ENCODE results near the gene MXRA8.

Gene MXRA8

DNA sequence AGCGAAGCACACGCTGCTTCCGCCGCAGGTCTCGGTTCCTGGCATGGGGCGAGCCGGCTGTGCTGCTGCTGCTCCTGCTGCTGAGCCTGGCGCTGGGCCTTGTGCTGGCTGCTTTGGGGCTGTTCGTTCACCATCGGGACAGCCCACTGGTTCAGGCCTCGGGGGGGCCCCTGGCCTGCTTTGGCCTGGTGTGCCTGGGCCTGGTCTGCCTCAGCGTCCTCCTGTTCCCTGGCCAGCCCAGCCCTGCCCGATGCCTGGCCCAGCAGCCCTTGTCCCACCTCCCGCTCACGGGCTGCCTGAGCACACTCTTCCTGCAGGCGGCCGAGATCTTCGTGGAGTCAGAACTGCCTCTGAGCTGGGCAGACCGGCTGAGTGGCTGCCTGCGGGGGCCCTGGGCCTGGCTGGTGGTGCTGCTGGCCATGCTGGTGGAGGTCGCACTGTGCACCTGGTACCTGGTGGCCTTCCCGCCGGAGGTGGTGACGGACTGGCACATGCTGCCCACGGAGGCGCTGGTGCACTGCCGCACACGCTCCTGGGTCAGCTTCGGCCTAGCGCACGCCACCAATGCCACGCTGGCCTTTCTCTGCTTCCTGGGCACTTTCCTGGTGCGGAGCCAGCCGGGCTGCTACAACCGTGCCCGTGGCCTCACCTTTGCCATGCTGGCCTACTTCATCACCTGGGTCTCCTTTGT is 24.7 kb downstream of the MXRA8 start:
- no peak for DNase-seq

DNA sequence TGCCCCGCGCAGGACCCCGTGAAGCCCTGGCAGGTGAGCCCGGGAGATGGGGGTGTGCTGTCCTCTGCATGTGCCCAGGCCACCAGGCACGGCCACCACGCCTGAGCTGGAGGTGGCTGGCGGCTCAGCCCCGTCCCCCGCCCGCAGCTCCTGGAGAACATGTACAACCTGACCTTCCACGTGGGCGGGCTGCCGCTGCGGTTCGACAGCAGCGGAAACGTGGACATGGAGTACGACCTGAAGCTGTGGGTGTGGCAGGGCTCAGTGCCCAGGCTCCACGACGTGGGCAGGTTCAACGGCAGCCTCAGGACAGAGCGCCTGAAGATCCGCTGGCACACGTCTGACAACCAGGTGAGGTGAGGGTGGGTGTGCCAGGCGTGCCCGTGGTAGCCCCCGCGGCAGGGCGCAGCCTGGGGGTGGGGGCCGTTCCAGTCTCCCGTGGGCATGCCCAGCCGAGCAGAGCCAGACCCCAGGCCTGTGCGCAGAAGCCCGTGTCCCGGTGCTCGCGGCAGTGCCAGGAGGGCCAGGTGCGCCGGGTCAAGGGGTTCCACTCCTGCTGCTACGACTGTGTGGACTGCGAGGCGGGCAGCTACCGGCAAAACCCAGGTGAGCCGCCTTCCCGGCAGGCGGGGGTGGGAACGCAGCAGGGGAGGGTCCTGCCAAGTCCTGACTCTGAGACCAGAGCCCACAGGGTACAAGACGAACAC is 25.4 kb downstream of the MXRA8 start:
- DNase-seq, result no peak

DNA sequence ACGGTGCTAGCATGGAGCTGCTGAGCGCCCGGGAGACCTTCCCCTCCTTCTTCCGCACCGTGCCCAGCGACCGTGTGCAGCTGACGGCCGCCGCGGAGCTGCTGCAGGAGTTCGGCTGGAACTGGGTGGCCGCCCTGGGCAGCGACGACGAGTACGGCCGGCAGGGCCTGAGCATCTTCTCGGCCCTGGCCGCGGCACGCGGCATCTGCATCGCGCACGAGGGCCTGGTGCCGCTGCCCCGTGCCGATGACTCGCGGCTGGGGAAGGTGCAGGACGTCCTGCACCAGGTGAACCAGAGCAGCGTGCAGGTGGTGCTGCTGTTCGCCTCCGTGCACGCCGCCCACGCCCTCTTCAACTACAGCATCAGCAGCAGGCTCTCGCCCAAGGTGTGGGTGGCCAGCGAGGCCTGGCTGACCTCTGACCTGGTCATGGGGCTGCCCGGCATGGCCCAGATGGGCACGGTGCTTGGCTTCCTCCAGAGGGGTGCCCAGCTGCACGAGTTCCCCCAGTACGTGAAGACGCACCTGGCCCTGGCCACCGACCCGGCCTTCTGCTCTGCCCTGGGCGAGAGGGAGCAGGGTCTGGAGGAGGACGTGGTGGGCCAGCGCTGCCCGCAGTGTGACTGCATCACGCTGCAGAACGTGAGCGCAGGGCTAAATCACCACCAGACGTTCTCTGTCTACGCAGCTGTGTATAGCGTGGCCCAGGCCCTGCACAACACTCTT is 26.2 kb downstream of the MXRA8 start:
- DNase-seq, result no peak

DNA sequence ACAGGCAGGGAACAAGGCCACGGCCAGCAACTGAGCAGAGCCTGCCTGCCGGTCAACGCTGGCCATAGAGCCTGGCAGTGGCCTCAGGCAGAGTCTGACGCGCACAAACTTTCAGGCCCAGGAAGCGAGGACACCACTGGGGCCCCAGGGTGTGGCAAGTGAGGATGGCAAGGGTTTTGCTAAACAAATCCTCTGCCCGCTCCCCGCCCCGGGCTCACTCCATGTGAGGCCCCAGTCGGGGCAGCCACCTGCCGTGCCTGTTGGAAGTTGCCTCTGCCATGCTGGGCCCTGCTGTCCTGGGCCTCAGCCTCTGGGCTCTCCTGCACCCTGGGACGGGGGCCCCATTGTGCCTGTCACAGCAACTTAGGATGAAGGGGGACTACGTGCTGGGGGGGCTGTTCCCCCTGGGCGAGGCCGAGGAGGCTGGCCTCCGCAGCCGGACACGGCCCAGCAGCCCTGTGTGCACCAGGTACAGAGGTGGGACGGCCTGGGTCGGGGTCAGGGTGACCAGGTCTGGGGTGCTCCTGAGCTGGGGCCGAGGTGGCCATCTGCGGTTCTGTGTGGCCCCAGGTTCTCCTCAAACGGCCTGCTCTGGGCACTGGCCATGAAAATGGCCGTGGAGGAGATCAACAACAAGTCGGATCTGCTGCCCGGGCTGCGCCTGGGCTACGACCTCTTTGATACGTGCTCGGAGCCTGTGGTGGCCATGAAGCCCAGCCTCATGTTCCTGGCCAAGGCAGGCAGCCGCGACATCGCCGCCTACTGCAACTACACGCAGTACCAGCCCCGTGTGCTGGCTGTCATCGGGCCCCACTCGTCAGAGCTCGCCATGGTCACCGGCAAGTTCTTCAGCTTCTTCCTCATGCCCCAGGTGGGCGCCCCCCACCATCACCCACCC is 27.0 kb downstream of the MXRA8 start, which contains the start of gene TAS1R3:
Gene TAS1R3 (plus strand): TSS at position 213 of the 898 bp plus-strand sequence. CDS start 66 bp downstream, at position 279.
- DNase-seq, result no peak

DNA sequence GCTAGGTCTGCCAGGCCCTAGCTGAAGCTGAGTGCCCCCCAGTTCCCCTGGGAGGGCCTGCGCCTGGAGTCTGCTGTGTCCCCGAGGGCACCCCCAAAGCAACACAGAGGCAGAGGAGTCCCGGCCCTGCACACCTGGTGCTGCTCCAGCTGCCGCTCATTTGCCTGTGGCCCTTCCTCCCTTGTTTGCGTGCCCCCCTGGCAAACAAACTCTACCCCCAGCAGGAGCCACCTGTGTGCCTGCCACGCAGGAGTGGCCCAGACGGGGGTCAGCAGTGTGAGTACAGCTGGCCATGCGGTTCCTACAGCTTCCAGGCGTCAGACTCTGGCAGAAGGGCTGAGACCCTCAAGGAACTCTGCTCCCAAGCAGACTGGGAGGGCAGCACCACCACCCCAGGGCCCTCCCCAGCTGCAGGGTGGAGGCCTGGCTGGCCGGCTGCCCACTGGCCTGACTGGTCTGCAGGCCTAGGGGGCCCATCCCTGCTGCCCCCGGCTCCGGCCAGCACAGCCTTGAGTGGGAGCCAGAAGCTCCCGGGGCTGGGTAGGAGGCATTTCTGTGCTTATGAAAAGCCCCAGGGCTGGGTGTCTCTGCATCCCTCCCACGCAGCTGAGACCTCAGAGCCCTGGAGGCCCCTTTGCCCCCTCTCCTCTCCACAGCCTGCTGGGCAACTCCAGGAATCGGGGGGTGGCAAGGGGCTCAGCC is 27.8 kb downstream of the MXRA8 start:
- DNase-seq, result no peak

DNA sequence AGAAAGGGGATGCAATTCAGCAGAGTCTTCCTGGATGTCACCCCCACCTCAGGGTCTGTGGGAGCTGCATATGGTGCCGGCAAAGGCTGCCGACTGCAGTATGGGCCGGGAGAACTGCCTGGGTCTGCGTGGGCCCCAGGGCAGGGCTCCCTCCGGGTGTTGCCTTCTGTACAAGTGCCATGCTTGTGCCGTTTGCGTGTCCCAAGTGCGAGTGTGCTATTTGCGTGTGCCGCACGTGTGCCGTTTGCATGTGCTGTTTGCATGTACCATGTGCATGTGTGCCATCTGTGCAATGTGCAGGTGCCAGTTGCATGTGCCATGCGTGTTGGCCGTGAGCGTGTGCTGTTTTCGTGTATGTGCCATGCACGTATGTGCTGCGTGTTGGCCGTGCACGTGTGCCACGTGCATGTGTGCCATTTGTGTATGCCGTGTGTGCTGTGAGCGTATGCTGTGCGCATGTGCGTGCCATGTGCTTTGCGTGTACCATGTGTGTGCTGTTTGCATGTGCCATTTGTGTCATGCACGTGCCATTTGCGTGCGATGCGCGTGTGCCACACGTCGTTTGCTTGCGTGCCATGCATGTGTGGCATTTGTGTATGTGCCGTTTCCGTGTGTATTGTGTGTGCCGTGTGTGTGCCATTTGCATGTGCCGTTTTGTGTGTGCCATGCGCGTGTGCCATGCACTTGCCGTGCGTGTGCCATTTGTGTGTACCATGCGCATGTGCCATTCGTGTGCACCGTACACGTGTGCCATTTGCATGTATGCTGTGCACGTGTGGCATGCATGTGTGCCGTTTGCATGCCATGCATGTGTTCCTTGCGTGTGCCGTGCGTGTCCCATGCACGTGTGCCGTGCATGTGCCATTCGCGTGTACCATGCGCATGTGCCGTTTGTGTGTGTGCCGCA is 28.8 kb downstream of the MXRA8 start:
- no peak for DNase-seq

DNA sequence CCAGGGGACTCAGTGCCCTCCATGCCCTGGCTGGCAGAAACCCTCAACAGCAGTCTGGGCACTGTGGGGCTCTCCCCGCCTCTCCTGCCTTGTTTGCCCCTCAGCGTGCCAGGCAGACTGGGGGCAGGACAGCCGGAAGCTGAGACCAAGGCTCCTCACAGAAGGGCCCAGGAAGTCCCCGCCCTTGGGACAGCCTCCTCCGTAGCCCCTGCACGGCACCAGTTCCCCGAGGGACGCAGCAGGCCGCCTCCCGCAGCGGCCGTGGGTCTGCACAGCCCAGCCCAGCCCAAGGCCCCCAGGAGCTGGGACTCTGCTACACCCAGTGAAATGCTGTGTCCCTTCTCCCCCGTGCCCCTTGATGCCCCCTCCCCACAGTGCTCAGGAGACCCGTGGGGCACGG is 30.1 kb downstream of the MXRA8 start:
- no peak for DNase-seq

DNA sequence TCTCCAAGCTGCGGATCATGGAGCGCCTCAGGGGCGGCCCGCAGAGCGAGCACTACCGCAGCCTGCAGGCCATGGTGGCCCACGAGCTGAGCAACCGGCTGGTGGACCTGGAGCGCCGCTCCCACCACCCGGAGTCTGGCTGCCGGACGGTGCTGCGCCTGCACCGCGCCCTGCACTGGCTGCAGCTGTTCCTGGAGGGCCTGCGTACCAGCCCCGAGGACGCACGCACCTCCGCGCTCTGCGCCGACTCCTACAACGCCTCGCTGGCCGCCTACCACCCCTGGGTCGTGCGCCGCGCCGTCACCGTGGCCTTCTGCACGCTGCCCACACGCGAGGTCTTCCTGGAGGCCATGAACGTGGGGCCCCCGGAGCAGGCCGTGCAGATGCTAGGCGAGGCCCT is 31.1 kb downstream of the MXRA8 start:
- DNase-seq, result no peak

DNA sequence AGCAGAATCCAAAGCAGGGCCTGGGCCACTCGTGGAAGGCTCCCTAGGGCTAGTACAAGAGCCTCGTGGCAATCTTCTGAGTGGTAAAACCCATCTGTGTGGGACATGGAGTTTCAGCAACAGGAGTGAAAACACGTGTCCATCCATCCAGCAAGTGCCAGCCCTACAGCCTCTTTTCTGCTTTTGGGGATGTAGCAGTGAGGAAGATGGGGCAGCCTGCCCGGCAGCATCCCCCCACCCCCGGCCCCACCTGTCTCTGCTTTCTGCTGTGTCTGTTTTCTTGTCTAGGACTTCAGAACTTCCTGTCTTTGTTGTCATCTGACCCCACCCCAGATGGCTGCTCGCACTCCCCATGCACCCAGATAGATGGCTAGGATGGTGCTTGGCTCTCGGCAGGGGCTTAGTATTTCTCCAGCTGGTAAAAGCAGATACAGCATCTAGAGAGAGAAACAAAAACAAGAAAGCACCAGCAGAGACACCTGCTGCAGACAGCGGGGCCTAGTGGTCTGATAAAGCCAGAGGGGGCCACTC is 32.2 kb downstream of the MXRA8 start:
- DNase-seq, result no peak

DNA sequence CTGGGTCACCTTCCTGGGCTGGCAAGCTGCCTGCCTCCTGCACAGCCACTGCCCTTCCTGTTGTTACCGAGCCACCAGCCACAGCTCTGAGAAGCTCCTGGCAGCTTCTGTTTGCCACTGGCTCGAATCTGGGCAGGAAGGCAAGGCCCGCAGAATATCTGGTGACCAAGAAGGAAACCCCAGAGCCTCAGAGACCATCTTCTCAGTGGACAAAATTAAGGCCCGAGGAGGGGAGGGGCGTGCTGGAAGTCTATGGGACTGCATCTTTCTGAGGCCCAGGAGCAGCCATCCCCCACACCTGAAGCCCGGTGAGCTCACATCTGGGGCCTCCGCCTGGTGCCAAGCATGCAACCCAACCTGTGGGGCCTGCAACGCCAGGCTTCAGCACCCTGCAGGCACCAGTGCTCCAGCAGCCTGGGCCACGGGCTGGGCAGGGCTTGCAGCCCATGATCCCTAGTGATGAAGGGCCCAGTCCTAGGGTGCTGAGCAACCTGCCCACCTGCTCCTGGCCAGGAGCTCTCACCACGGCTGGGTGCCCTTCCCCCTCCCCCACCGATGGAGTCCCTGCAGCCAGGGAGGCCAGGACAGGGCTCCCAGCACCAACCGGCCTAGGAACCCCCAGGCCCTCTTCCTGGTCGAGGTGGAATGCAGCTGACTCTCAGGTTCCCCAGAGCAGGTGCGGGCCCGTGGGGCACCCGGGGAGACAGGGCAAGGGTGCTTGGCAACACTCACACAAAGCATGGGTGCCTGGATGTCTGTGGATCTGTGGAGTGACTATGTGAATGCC is 32.9 kb downstream of the MXRA8 start:
- DNase-seq, result peak in 1 of 2 donors; percentile 19

DNA sequence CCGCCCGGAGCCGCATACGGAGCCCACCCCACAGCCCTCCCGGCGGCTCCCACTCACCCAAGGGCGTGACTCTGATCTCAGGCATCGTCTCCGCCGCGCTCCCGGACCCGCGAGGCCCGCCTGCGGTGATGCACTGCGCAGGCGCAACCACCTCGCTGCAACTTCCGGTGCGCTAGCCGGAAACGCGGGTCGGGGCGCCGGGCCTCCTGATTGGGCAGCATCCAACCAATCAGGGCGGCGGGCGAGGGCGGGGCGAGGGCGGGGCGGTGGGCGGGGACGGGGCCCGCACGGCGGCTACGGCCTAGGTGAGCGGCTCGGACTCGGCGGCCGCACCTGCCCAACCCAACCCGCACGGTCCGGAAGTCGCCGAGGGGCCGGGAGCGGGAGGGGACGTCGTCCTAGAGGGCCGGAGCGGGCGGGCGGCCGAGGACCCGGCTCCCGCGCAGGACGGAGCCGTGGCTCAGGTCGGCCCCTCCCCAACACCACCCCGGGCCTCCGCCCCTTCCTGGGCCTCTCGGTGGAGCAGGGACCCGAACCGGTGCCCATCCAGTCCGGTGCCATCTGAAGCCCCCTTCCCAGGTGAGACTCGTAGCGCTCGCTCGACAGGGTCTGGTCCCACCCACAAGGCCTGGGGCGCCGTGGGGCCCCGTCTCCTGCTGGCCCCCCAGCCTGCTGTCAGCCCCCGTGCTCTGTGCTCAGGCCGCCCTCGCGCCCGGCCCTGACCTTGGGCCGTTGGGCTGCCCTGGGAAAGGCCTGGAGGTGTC is 33.6 kb downstream of the MXRA8 start, which contains the start of the genes CPTP and INTS11:
Gene CPTP (plus strand): TSS at position 279 of the 764 bp plus-strand sequence. CDS start 2,109 bp downstream, outside the sequence.
Gene INTS11 (minus strand): TSS at position 137 of the 764 bp plus-strand sequence. CDS start 52 bp downstream, at position 85.
- DNase-seq, result peak; percentile 95 to 96

DNA sequence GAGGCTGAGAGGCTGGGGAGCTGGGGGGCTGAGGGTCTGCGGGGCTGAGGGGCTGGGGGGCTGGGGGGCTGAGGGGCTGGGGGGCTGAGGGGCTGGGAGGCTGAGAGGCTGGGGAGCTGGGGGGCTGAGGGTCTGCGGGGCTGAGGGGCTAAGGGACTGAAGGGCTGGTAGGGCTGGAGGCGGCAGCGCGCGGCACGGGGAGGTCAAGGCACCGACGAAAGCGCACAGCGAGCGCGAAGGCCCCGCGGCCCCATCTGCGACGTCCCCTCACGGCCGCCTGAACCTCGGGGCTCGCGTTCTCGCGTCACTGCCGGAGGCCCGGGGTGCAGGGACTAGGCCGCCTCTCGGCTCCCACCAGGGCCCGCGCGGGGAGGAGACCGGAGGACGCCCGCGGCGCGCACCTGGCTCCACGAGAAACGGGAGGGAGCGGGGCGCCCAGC is 34.3 kb downstream of the MXRA8 start:
- no peak for DNase-seq

DNA sequence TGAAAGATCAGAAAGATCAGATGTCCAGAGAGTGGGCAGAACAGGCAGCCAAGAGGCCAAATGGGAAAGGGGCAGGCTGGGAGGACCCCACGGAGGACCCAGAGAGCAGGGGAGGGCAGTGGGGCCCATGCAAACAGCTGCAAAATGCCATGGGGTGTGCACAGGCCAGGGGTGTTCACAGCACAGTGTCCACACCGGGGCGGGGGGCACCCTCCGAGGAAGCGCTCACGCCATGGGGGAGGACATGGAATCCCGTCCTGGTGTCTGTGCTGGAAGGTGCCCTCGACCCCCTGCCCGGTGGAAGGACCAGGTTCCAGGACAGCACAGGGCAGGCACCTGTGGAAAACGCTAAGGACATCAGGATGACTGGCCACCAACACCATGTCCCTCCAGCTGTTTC is 35.4 kb downstream of the MXRA8 start:
- no peak for DNase-seq

DNA sequence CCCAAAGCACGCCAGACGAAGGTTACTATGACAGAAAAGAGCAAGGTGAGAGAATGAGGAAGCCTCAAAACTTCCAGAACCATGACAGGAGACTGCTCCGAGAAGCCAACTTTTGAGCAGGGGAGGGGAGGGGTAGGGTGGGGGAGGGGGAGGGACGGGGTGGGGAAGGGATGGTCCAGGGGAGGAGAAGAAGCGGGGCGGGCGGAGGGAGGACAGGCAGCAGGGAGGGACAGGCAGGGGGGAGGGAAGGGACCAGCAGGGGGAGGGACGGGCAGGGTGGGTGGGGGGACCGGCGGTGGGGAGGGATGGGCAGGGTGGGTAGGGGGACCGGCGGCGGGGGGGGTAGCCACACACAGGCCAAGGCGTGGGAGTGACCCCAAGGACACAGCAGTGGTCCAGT is 35.9 kb downstream of the MXRA8 start:
- no peak for DNase-seq

DNA sequence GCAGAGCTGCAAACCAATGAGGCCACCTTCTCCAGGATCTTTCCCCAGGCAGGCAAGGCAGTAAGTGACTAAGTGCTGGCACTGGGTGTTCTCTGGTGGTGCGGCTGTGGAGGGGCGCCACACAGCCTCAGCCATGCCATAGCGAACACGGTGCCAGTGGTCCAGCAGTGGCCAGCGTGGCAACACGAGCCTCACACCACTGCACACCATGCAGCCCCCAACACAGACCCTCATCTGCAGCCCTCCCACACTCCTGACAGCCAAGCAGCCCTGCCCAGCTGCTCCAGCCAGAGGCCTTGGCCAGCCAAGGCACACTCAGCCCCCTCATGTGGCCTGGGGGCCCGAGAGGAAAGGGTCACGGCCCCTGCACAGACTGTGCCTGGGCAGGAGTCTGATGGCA is 36.9 kb downstream of the MXRA8 start:
- DNase-seq, result no peak

DNA sequence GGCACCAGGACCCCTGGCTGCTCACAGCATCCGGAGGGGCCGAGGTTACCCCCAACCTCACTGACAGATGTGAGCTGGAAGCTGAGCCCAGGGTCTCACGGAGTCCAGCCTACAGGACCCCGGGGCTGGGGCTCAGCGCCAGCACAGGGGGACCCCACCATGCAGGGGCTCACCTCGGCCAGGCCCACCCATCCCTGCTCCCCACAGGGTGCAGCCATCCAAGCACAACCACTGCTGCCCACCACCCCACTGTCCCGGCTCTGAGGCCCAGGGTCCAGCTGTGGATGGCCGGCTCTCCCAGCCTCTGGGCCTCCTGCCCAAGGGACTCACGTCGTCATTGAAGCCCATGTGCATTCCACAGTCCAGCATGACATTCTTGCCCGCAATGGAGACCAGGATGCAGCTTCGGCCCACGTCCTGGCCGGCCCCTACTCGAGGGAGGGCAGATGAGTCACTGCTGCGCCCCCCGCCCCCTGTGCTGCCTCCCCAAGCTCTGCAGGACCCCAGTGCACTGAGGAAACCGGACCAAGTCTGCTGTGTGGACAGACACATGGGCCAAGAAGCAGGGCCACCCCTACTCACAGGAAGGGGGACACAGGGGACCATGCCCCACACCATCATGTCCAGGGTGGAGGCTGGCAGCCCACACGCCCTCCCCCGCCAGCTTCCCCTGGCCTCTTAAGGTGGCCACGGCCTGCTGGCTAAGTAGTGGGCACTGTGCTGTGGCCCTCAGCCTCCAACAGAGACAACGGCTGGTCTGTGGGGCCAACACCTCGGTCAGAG is 37.5 kb downstream of the MXRA8 start:
- no peak for DNase-seq

DNA sequence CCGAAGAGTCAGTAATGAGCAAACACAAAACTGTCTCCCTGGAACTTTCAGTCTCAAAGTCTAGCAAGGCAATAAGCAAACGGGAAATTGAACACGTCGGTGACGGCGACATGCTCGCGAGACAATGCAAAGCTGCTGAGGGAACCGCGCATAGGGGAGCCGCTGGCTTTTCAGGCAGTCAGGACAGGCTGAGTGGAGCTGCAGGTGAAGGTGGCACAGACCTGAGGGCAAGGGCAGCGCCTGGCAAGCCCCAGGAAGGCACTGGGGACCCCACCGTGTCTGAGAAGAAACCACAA is 38.8 kb downstream of the MXRA8 start:
- DNase-seq, result no peak

Measured in CD4-positive, alpha-beta T cell treated with Interleukin-1 beta for 1 hour (primary cell).